HCT116 (cell line): ENCODE measurements around the gene ABHD5.
A peak's percentile ranks its signal among the peaks of the same experiment; 100 is the strongest.

Experiments used
- CTCF ChIP-seq, 3 experiments: fragments of 200-600 bp in 1 of 3; sonication (generic) in 1 of 3; IDR thresholded peaks in 2 of 3; conservative IDR thresholded peaks in 1 of 3; 2 replicates each; pipeline ENCODE4 v1.5.1; 2012 to 2017; ENCODE audit warnings: low read depth in 2 of 3, low read length in 2 of 3, antibody characterized with exemption in 1 of 3, borderline replicate concordance in 1 of 3, control low read depth in 1 of 3, mild to moderate bottlenecking in 1 of 3, mixed read lengths in 1 of 3, mixed run types in 1 of 3, moderate library complexity in 1 of 3; ENCODE audit not compliant: insufficient read depth in 1 of 3
- EGR1 ChIP-seq: IDR thresholded peaks from 2 replicates; pipeline ENCODE4 v1.6.1; 2012; ENCODE audit warnings: low read depth
- ELF1 ChIP-seq: IDR thresholded peaks from 2 replicates; pipeline ENCODE4 v1.6.1; 2012; ENCODE audit warnings: low read depth, borderline replicate concordance
- EZH2 ChIP-seq: fragments of 200-600 bp; sonication (generic); IDR thresholded peaks from 2 replicates; pipeline ENCODE4 v1.6.1; 2017; ENCODE audit warnings: antibody characterized with exemption, mixed run types
- POLR2A ChIP-seq: IDR thresholded peaks from 2 replicates; pipeline ENCODE4 v1.7.0; 2011; ENCODE audit warnings: borderline replicate concordance; ENCODE audit not compliant: insufficient read depth, insufficient read length; ENCODE audit errors: extremely low read depth
- TCF7L2 ChIP-seq: IDR thresholded peaks from 2 replicates; pipeline ENCODE4 v1.7.0; 2011; ENCODE audit warnings: borderline replicate concordance, inconsistent platforms; ENCODE audit not compliant: insufficient read depth, insufficient read length; ENCODE audit errors: extremely low read depth

DNA sequence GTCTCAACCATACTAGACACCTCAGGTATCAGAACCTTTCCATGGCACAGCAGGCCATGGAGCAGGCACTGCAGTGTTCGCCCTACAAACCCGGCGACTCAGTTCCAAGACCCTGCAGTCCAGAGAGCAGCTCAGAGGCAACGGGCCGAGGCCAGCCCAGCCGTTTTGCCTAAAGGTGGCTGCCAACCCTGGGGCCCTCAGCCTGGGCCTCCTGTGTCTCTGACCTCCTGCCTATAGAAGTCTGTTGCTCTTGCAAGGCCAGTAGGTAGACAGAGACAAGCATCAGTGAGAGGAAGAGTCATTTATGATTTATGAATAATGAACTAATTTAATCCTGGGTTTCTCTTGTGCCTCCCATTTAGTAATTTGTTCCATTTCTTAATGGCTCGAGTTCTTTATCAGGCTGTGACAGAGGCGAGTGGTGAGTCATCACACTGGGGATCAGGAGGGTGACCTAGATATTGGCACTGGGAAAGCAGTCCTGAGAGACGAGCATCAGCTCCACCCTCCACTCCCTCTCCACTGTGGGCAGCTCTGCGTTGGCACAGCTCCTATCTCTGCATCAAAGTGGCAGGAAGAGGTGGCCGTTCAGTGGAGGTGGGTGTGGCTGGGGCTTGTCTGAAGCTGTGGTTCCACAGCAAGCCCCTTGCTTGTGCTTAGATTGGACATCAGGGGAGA lies 79.8 kb downstream of the ABHD5 start:
- no peak for TF ChIP-seq POLR2A
- no peak for TF ChIP-seq CTCF (IDR thresholded peaks at IDR 0.05 in 2 of 3, conservative IDR thresholded peaks at IDR 0.05 in 1 of 3; ENCODE audit: borderline replicate concordance in 1 of 3, insufficient read depth in 1 of 3, low read depth in 2 of 3, low read length in 2 of 3)
- TF ChIP-seq ELF1 = no peak
- TF ChIP-seq EZH2 = no peak
- no peak for TF ChIP-seq EGR1
- TF ChIP-seq TCF7L2 = peak; percentile 65
